ENCODE results near the gene C17orf114.

DNA sequence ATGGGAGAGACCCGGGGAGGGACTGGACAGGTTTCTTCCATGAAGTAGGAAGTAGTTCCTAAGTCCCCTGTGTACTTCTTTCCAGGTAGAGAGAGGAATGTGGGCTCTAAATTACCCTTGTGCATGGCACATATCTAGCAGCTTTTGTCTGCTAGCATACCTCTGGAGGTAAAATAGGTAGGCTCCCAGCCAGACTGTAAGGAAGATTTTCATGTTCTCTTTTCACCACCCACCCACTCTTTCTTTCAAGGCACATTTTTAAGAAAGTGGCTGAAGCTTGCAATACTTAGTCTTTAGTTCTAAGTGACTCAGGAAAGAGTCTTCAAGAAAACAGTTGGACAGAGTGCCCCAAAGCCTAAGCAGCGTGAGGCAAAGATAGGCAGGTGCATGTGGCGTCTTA is 40.2 kb upstream of the C17orf114 start:
- TF ChIP-seq, protein P1, sequence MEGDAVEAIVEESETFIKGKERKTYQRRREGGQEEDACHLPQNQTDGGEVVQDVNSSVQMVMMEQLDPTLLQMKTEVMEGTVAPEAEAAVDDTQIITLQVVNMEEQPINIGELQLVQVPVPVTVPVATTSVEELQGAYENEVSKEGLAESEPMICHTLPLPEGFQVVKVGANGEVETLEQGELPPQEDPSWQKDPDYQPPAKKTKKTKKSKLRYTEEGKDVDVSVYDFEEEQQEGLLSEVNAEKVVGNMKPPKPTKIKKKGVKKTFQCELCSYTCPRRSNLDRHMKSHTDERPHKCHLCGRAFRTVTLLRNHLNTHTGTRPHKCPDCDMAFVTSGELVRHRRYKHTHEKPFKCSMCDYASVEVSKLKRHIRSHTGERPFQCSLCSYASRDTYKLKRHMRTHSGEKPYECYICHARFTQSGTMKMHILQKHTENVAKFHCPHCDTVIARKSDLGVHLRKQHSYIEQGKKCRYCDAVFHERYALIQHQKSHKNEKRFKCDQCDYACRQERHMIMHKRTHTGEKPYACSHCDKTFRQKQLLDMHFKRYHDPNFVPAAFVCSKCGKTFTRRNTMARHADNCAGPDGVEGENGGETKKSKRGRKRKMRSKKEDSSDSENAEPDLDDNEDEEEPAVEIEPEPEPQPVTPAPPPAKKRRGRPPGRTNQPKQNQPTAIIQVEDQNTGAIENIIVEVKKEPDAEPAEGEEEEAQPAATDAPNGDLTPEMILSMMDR (IDR thresholded peaks at IDR 0.05; ENCODE audit: poor library complexity, severe bottlenecking), result no peak
- TF ChIP-seq EP300 (conservative IDR thresholded peaks at IDR 0.05; ENCODE audit: poor library complexity, severe bottlenecking), result no peak
- TF ChIP-seq POLR2AphosphoS5 (IDR thresholded peaks at IDR 0.05), result no peak
- no peak for TF ChIP-seq EZH2 (IDR thresholded peaks at IDR 0.05; ENCODE audit: borderline replicate concordance, insufficient read depth, low read length, poor library complexity, severe bottlenecking)
- TF ChIP-seq, protein P2, sequence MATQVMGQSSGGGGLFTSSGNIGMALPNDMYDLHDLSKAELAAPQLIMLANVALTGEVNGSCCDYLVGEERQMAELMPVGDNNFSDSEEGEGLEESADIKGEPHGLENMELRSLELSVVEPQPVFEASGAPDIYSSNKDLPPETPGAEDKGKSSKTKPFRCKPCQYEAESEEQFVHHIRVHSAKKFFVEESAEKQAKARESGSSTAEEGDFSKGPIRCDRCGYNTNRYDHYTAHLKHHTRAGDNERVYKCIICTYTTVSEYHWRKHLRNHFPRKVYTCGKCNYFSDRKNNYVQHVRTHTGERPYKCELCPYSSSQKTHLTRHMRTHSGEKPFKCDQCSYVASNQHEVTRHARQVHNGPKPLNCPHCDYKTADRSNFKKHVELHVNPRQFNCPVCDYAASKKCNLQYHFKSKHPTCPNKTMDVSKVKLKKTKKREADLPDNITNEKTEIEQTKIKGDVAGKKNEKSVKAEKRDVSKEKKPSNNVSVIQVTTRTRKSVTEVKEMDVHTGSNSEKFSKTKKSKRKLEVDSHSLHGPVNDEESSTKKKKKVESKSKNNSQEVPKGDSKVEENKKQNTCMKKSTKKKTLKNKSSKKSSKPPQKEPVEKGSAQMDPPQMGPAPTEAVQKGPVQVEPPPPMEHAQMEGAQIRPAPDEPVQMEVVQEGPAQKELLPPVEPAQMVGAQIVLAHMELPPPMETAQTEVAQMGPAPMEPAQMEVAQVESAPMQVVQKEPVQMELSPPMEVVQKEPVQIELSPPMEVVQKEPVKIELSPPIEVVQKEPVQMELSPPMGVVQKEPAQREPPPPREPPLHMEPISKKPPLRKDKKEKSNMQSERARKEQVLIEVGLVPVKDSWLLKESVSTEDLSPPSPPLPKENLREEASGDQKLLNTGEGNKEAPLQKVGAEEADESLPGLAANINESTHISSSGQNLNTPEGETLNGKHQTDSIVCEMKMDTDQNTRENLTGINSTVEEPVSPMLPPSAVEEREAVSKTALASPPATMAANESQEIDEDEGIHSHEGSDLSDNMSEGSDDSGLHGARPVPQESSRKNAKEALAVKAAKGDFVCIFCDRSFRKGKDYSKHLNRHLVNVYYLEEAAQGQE (IDR thresholded peaks at IDR 0.05; ENCODE audit: borderline replicate concordance), result no peak
- TF ChIP-seq MXI1 (conservative IDR thresholded peaks at IDR 0.05; ENCODE audit: poor library complexity, severe bottlenecking), result no peak
- no peak for TF ChIP-seq TAF1 (IDR thresholded peaks at IDR 0.05; ENCODE audit: low read depth)

Measured in neural cell (in vitro differentiated cells).